Activated T-helper 1 cell treated with anti-CD3 and anti-CD28 coated beads, Interleukin-12 subunit alpha, Interleukin-12 subunit beta, Interleukin-2, Interleukin-4 antibody, amounts not matched to agents 30 ng/mL and 10 ng/mL and 1 ng/mL, durations not matched to agents 14 hours and 24 hours and 36 hours (primary cell): ENCODE results near the gene ERCC6L. TPM values are rescaled to one million over a fixed set of nuclear protein-coding genes. Genes with fewer than 3 reads are reported as not detected.
"Not testable (repeated sequence)": the region's sequence is repeated elsewhere in the genome, so short reads cannot be mapped to it uniquely, and the experiment has no call there.

ENCODE experiments used
- DNase-seq: peaks from one replicate; pipeline ENCODE4 v3.0.0; 2021; ENCODE audit warnings: low spot score
- H3K27ac Mint-ChIP-seq: one replicate; pipeline ENCODE4 v1.8.0; 2021; ENCODE audit warnings: mild to moderate bottlenecking, mixed read lengths
- H3K27me3 Mint-ChIP-seq: one replicate; pipeline ENCODE4 v1.8.0; 2022; ENCODE audit warnings: mild to moderate bottlenecking, moderate library complexity, mixed read lengths; ENCODE audit not compliant: insufficient read depth
- H3K36me3 Mint-ChIP-seq: one replicate; pipeline ENCODE4 v1.8.0; 2021; ENCODE audit warnings: low read depth, mixed read lengths
- H3K4me1 Mint-ChIP-seq: one replicate; pipeline ENCODE4 v1.8.0; 2021; ENCODE audit warnings: low read depth, mixed read lengths
- H3K4me3 Mint-ChIP-seq: one replicate; pipeline ENCODE4 v1.8.0; 2021; ENCODE audit warnings: mild to moderate bottlenecking, moderate library complexity, mixed read lengths
- H3K9me3 Mint-ChIP-seq: one replicate; pipeline ENCODE4 v1.8.0; 2021; ENCODE audit warnings: mixed read lengths
- intact Hi-C: fragments of 100-400 bp; cut with micrococcal nuclease; formaldehyde crosslinking; loops from one replicate; pipeline ENCODE4 v1.15.1; 2024
- total RNA-seq: library from RNA; stranded (reverse); gene quantifications from 2 replicates; pipeline ENCODE4 v1.2.3, GENCODE V29; 2022

The ERCC6L gene
- total RNA-seq, 1 donor from 2014 or later = 7.4 TPM

DNA sequence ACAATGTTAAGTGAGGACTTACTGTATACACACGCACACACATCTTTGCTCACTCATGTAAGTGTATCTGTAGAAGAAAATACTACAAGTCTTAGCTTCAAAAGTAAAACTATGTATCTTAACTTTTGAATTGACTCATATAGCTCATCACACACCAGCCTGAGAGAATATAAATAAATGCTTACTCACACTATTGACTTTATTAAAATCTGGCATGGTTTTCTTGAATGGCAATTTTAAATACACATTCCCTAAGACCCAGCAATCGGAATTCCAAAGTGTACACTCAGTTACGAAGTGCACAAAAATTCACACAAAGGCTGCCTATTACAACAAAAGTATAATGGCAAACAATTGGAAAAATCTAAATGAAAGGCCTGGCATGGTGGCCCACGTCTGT is 2.0 kb downstream of the ERCC6L start:
- peak overlapping the region; percentile 56 for H3K4me3 Mint-ChIP-seq

DNA sequence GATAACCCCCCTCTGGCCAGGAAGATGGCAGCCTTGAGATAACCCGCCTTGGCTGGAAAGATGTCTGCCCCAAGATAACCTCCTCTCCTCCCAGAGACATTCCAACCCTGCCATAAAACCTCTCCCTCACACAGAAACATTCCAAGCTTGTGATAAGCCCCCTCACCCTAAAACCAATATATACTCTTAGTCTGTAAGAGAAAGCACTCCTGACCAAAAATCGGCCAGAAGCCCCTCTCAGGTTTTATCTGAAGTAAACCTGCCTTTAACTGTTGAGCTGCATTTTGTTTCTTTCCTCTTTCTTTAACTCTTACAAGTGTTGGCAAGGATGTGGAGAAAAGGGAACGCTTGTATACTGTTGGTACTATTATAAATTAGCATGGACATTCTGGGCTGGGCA is 8.5 kb downstream of the ERCC6L start:
- H3K36me3 Mint-ChIP-seq = peaks cover 22% of the 10 kb centered on the region
- no peak overlapping the region for H3K27ac Mint-ChIP-seq
- H3K4me1 Mint-ChIP-seq = no peaks in the 10 kb centered on the region
- H3K4me3 Mint-ChIP-seq = no peak overlapping the region
- H3K9me3 Mint-ChIP-seq = no peaks in the 10 kb centered on the region
- intact Hi-C loops = loop anchor here (10.0 kb wide), 1 partner anchor 215 kb away; no protein-coding TSS in a partner anchor
- no peaks in the 10 kb centered on the region for H3K27me3 Mint-ChIP-seq
- no peak for DNase-seq

More for the DNA sequence above, 2.0 kb downstream of the ERCC6L start:
- H3K36me3 Mint-ChIP-seq = peaks cover 3% of the 10 kb centered on the region
- no peaks in the 10 kb centered on the region for H3K9me3 Mint-ChIP-seq
- no peak overlapping the region for H3K27ac Mint-ChIP-seq
- no peak for DNase-seq
- peaks cover 4% of the 10 kb centered on the region for H3K4me1 Mint-ChIP-seq
- intact Hi-C loops = loop anchor here (10.0 kb wide), 1 partner anchor 222 kb away; no protein-coding TSS in a partner anchor
- no peaks in the 10 kb centered on the region for H3K27me3 Mint-ChIP-seq

GRCh38 chrX:72220375-72220774 is 18.5 kb downstream of the ERCC6L start:
- DNase-seq, H3K4me1 Mint-ChIP-seq, intact Hi-C loops, H3K36me3 Mint-ChIP-seq, H3K9me3 Mint-ChIP-seq, H3K27me3 Mint-ChIP-seq, H3K27ac Mint-ChIP-seq, H3K4me3 Mint-ChIP-seq: not testable (repeated sequence)

GRCh38 chrX:72216973-72217372 is 21.9 kb downstream of the ERCC6L start:
- Mint-ChIP-seq H3K9me3 (no peaks in the 10 kb centered on the region), H3K4me1 (no peaks in the 10 kb centered on the region), H3K27me3 (no peaks in the 10 kb centered on the region), H3K27ac (no peak overlapping the region), H3K36me3 (peaks cover 4% of the 10 kb centered on the region), H3K4me3 (no peak overlapping the region)
- intact Hi-C loops = no loop called here
- no peak for DNase-seq

DNA sequence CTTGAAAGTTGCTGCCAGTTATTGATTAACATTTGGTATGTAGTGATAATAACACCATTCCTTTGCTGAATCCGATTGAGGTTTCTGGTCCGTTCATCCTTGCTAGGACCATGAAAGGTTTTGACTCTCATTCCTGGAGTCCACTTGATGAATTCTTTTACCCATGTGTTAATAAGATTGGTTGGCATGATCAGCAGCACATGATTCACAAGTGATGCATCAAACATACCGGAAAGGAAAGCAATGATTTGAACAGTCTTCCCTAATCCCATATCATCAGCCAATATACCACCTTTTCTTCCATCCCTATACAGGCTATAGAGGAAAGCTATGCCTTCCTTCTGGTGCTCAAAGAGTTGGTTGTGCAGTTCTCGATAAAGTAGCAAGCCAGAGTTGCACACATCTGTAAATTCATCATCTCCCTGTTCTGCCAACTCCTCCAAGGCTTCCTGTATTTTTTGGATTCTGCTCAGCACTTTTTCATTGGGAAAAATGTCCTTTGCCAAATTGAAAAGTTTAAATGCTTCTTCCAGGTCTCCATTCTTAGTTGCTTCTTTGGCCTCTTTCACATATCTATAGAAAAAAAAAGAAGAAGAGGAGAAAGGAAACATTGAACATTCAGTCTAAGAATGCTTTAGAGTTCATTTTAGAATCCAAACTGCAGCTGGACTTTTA is 30.6 kb downstream of the ERCC6L start:
- no peaks in the 10 kb centered on the region for H3K4me1 Mint-ChIP-seq
- H3K27me3 Mint-ChIP-seq = no peaks in the 10 kb centered on the region

GRCh38 chrX:72207366-72207765 is 31.5 kb downstream of the ERCC6L start:
- no peak overlapping the region for H3K27ac Mint-ChIP-seq
- DNase-seq = no peak
- H3K36me3 Mint-ChIP-seq = peaks cover 18% of the 10 kb centered on the region
- H3K4me3 Mint-ChIP-seq = no peak overlapping the region
- no peaks in the 10 kb centered on the region for H3K27me3 Mint-ChIP-seq
- no peaks in the 10 kb centered on the region for H3K4me1 Mint-ChIP-seq
- intact Hi-C loops = no loop called here
- no peaks in the 10 kb centered on the region for H3K9me3 Mint-ChIP-seq

More for the DNA sequence above, 30.6 kb downstream of the ERCC6L start:
- Mint-ChIP-seq H3K27ac (no peak overlapping the region), H3K36me3 (peaks cover 18% of the 10 kb centered on the region), H3K4me3 (no peak overlapping the region), H3K9me3 (no peaks in the 10 kb centered on the region)
- intact Hi-C loops = no loop called here
- no peak for DNase-seq

- Mint-ChIP-seq H3K4me3 (no peak overlapping the region), H3K4me1 (no peaks in the 10 kb centered on the region), H3K36me3 (peaks cover 16% of the 10 kb centered on the region), H3K27me3 (no peaks in the 10 kb centered on the region), H3K9me3 (no peaks in the 10 kb centered on the region), H3K27ac (no peak overlapping the region)
- intact Hi-C loops = no loop called here
- no peak for DNase-seq
Measured at GRCh38 chrX:72205706-72206105, 33.1 kb downstream of the ERCC6L start.

- Mint-ChIP-seq H3K4me3 (no peak overlapping the region), H3K9me3 (no peaks in the 10 kb centered on the region), H3K36me3 (peaks cover 10% of the 10 kb centered on the region), H3K27ac (no peak overlapping the region), H3K27me3 (no peaks in the 10 kb centered on the region), H3K4me1 (no peaks in the 10 kb centered on the region)
- DNase-seq = no peak
- intact Hi-C loops = no loop called here
Measured at GRCh38 chrX:72203421-72203820, 35.4 kb downstream of the ERCC6L start.

GRCh38 chrX:72202792-72203401 is 35.9 kb downstream of the ERCC6L start:
- no peaks in the 10 kb centered on the region for H3K9me3 Mint-ChIP-seq

DNA sequence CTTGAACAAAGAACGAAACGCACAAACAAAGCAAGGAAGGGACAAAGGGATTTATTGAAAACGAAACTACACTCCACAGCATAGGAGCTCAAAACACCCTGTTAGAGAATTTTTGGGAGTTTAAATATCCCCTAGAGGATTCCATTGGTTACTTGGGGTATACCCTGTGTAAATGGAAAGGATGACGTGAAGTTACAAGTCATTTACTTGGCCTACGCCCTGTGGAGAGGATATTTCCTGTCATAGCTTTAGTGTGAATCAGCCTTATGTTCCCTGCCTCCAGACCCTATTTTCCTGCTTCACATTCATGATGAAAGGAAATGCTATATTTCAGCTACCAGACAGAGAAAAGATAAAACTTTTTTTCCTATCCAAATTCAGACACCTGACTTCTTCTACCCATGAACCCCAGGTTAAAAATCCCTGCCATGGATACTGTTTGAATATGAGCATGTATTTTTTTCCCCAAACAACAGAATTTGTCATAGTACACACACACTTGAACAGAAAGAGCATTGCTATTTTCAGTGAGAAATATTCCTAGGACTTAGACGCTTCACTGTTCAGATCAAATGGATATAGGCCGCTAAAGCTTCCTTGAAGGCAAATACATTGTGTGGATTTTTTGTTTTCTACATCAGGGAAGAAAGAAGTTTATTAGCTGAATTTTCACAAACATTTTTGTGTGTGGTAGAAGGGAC is 36.8 kb downstream of the ERCC6L start:
- intact Hi-C loops = no loop called here
- H3K27ac Mint-ChIP-seq = no peak overlapping the region
- H3K9me3 Mint-ChIP-seq = no peaks in the 10 kb centered on the region
- no peaks in the 10 kb centered on the region for H3K27me3 Mint-ChIP-seq
- H3K4me3 Mint-ChIP-seq = no peak overlapping the region
- peaks cover 4% of the 10 kb centered on the region for H3K36me3 Mint-ChIP-seq
- no peaks in the 10 kb centered on the region for H3K4me1 Mint-ChIP-seq
- DNase-seq = no peak

More at GRCh38 chrX:72202792-72203401, 35.9 kb downstream of the ERCC6L start:
- Mint-ChIP-seq H3K36me3 (peaks cover 10% of the 10 kb centered on the region), H3K4me3 (no peak overlapping the region), H3K27ac (no peak overlapping the region), H3K27me3 (no peaks in the 10 kb centered on the region), H3K4me1 (no peaks in the 10 kb centered on the region)
- intact Hi-C loops = no loop called here
- no peak for DNase-seq

DNA sequence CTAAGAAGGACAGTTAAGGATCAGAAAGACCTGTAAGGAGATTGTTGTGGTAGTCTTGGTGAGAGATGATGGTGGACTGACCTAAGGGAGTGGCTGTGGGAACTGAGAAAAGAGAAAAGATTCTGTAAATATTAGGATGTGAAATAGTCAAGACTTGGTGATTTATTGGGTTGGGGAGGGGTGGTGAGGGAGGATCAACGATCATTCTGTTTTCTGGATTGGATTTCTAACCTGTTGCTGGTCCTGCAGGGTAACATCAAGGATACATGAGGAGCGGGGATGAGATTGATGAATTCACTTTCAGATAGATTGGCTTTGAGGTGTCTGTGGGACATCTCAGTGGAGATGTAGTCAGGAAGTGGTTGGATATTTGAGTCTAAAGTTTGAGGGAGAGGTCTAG is 55.9 kb downstream of the ERCC6L start:
- H3K4me3 Mint-ChIP-seq = no peak overlapping the region
- no peaks in the 10 kb centered on the region for H3K27me3 Mint-ChIP-seq
- H3K4me1 Mint-ChIP-seq = peaks cover 16% of the 10 kb centered on the region
- peaks cover 4% of the 10 kb centered on the region for H3K36me3 Mint-ChIP-seq
- H3K27ac Mint-ChIP-seq = no peak overlapping the region
- intact Hi-C loops = no loop called here
- no peak for DNase-seq
- H3K9me3 Mint-ChIP-seq = no peaks in the 10 kb centered on the region

- Mint-ChIP-seq H3K4me1 (peaks cover 16% of the 10 kb centered on the region), H3K27ac (no peak within 1 kb of the TSS), H3K4me3 (no peak within 1 kb of the TSS), H3K9me3 (no peaks in the 10 kb centered on the region), H3K36me3 (peaks cover 3% of the 10 kb centered on the region), H3K27me3 (no peaks in the 10 kb centered on the region)
- peak; percentile 76 for DNase-seq
- intact Hi-C loops = loop anchor here (1.0 to 2.0 kb wide), 6 partner anchors 12 to 391 kb away; partner anchors contain the start of genes HDAC8, RPS4X and RTL5
Measured at GRCh38 chrX:72181178-72182125, 57.4 kb downstream of the ERCC6L start, which contains the start of gene PIN4. Gene PIN4 (plus strand): TSS chrX:72181757. CDS start chrX:72181786, 29 bp downstream.
